H1 (cell line): ENCODE data around the gene OSBPL5. TPM values are rescaled to one million over a fixed set of nuclear protein-coding genes. Genes with fewer than 3 reads are reported as not detected.

Source experiments
- CHD7 ChIP-seq: fragments of 300-600 bp; sonication (generic); IDR thresholded peaks from 2 replicates; pipeline ENCODE4 v1.7.1; 2012; ENCODE audit warnings: low read length, moderate library complexity, mild to moderate bottlenecking, inconsistent platforms; ENCODE audit not compliant: insufficient replicate concordance
- GTF2F1 ChIP-seq: IDR thresholded peaks from 2 replicates; pipeline ENCODE4 v1.6.1; 2012; ENCODE audit warnings: low read depth, low read length, improper control_type of control experiment, borderline replicate concordance
- KDM4A ChIP-seq: IDR thresholded peaks from one replicate; pipeline ENCODE4 v1.7.1; 2012; ENCODE audit warnings: low read depth, mild to moderate bottlenecking, moderate library complexity, low read length, inconsistent platforms; ENCODE audit not compliant: severe bottlenecking
- RXRA ChIP-seq: IDR thresholded peaks from 2 replicates; pipeline ENCODE4 v1.6.1; 2011; ENCODE audit warnings: low read depth, mild to moderate bottlenecking, low read length, moderate library complexity; ENCODE audit not compliant: insufficient read depth
- SP1 ChIP-seq: IDR thresholded peaks from 2 replicates; pipeline ENCODE4 v1.6.1; 2011; ENCODE audit warnings: low read depth, low read length
- polyA plus RNA-seq, 7 experiments: library from polyadenylated mRNA; depleted of rRNA in 3 of 7; stranded (reverse) in 5 of 7; unstranded in 2 of 7; fragments of >200 nt in 5 of 7; fragments of 200-250 nt in 2 of 7; gene quantifications; 1 replicate in 5 of 7; 2 replicates in 1 of 7; 4 replicates in 1 of 7; pipeline versions ENCODE4 v1.2.1 to v1.2.3, GENCODE V29; 2011 to 2013; ENCODE audit warnings: missing spikeins in 2 of 7, mixed read lengths in 2 of 7
- total RNA-seq: library from RNA; stranded (reverse); fragmentation: NEBNext Ultra II Directional; extraction: Animal tissue kit (Norgen Biotek cat#: 25700); gene quantifications from 2 replicates; pipeline ENCODE4 v1.2.1, GENCODE V29; 2021

Gene OSBPL5
- total and polyA plus RNA-seq, 2 of the 8 experiments (the other 6 are each of a cell fraction or from before 2014, with no cell fraction given) = 3.4 to 9.9 TPM

- TF ChIP-seq CHD7 = peak; percentile 100
- TF ChIP-seq RXRA = no peak
- peak; percentile 71; the same call in 1 of the 2 replicates for TF ChIP-seq SP1
- peak; percentile 86 for TF ChIP-seq KDM4A
- no peak for TF ChIP-seq GTF2F1
Measured at GRCh38 chr11:3160252-3161031, 4.7 kb downstream of the OSBPL5 start (continued).
